Loucy (cell line): ENCODE measurements around the gene FRRS1.

ENCODE experiments used
- H2AFZ ChIP-seq: fragments of 200-600 bp; sonication (generic); 2 replicates; pipeline ENCODE4 v1.6.0; 2016; ENCODE audit warnings: antibody characterized with exemption, mild to moderate bottlenecking, low read length, moderate library complexity
- H3F3A ChIP-seq: fragments of 200-600 bp; 2 replicates; pipeline ENCODE4 v1.6.0; 2016; ENCODE audit warnings: antibody characterized with exemption, low read depth, mild to moderate bottlenecking
- H3K27me3 ChIP-seq: fragments of 200-600 bp; sonication (generic); 2 replicates; pipeline ENCODE4 v1.6.1; 2014; ENCODE audit warnings: low read length, mild to moderate bottlenecking; ENCODE audit not compliant: insufficient read depth, poor library complexity, severe bottlenecking
- H3K36me3 ChIP-seq: fragments of 200-600 bp; sonication (generic); 2 replicates; pipeline ENCODE4 v1.6.1; 2016; ENCODE audit warnings: low read length; ENCODE audit not compliant: insufficient read depth
- H3K4me1 ChIP-seq: fragments of 200-600 bp; sonication (generic); 2 replicates; pipeline ENCODE4 v1.5.1; 2014; ENCODE audit warnings: low read length, mild to moderate bottlenecking; ENCODE audit not compliant: insufficient read depth, poor library complexity, severe bottlenecking
- H3K4me2 ChIP-seq: fragments of 200-600 bp; sonication (generic); 2 replicates; pipeline ENCODE4 v1.6.0; 2014; ENCODE audit warnings: antibody characterized with exemption, low read length, low read depth, mild to moderate bottlenecking; ENCODE audit not compliant: poor library complexity, severe bottlenecking
- H3K4me3 ChIP-seq: fragments of 200-600 bp; sonication (generic); 2 replicates; pipeline ENCODE4 v1.5.1; 2014; ENCODE audit warnings: low read length, mild to moderate bottlenecking, mixed read lengths; ENCODE audit not compliant: poor library complexity, severe bottlenecking
- H3K79me2 ChIP-seq: fragments of 200-600 bp; sonication (generic); 2 replicates; pipeline ENCODE4 v1.6.1; 2014; ENCODE audit warnings: low read length; ENCODE audit not compliant: insufficient read depth
- H3K9ac ChIP-seq: fragments of 200-600 bp; sonication (generic); 2 replicates; pipeline ENCODE4 v1.6.0; 2014; ENCODE audit warnings: mild to moderate bottlenecking, low read depth, low read length, moderate library complexity; ENCODE audit not compliant: poor library complexity, severe bottlenecking
- H3K9me2 ChIP-seq: fragments of 200-600 bp; sonication (generic); replicated peaks from 2 replicates; pipeline ENCODE4 v1.6.1; 2016; ENCODE audit warnings: low read depth, low read length, mixed read lengths
- H3K9me3 ChIP-seq: fragments of 200-600 bp; sonication (generic); 2 replicates; pipeline ENCODE4 v1.6.1; 2014; ENCODE audit warnings: mild to moderate bottlenecking, antibody characterized with exemption, low read length, low read depth; ENCODE audit not compliant: insufficient read depth
- H4K20me1 ChIP-seq: fragments of 200-600 bp; sonication (generic); 2 replicates; pipeline ENCODE4 v1.6.0; 2014; ENCODE audit warnings: antibody characterized with exemption, low read length, mild to moderate bottlenecking; ENCODE audit not compliant: insufficient read depth, poor library complexity, severe bottlenecking
- EZH2phosphoT487 ChIP-seq: fragments of 200-600 bp; IDR thresholded peaks from 2 replicates; pipeline ENCODE4 v1.6.1; 2018; ENCODE audit warnings: antibody characterized with exemption, mild to moderate bottlenecking, moderate library complexity, borderline replicate concordance
- TF ChIP-seq, protein P1 (sequence below): fragments of 200-600 bp; sonication (generic); conservative IDR thresholded peaks from 2 replicates; pipeline ENCODE4 v1.5.1; 2014; ENCODE audit warnings: mild to moderate bottlenecking, antibody characterized with exemption, low read length

FRRS1 gene

DNA sequence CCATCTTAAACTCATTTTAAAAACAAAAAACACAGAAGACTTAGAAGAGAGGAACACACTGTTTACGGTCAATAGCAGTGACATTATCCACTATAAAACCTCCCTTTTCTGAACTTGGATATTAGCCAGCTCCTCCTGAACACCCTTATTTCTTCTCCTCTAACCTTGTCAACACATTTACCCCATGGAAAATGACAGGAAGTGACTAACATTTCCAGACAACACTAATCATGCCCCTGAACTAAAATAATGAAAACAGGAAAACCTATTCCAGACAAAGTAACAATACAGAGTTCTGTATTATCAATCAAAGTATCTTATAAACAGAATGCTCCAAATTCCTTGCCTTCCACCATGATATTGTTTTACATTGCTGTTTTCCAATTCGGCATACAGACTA is 75.3 kb downstream of the FRRS1 start:
- Histone ChIP-seq H2AFZ (no peak overlapping the region), H3K9ac (no peak overlapping the region), H3K79me2 (no peaks in the 10 kb centered on the region), H3K9me2 (no peaks in the 10 kb centered on the region), H3K36me3 (no peaks in the 10 kb centered on the region), H3F3A (no peaks in the 10 kb centered on the region), H3K4me3 (no peak overlapping the region), H3K9me3 (no peaks in the 10 kb centered on the region), H3K27me3 (no peaks in the 10 kb centered on the region), H4K20me1 (no peaks in the 10 kb centered on the region), H3K4me1 (no peaks in the 10 kb centered on the region), H3K4me2 (no peak overlapping the region)
- no peak for TF ChIP-seq EZH2phosphoT487
- TF ChIP-seq, protein P1, sequence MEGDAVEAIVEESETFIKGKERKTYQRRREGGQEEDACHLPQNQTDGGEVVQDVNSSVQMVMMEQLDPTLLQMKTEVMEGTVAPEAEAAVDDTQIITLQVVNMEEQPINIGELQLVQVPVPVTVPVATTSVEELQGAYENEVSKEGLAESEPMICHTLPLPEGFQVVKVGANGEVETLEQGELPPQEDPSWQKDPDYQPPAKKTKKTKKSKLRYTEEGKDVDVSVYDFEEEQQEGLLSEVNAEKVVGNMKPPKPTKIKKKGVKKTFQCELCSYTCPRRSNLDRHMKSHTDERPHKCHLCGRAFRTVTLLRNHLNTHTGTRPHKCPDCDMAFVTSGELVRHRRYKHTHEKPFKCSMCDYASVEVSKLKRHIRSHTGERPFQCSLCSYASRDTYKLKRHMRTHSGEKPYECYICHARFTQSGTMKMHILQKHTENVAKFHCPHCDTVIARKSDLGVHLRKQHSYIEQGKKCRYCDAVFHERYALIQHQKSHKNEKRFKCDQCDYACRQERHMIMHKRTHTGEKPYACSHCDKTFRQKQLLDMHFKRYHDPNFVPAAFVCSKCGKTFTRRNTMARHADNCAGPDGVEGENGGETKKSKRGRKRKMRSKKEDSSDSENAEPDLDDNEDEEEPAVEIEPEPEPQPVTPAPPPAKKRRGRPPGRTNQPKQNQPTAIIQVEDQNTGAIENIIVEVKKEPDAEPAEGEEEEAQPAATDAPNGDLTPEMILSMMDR: no peak

DNA sequence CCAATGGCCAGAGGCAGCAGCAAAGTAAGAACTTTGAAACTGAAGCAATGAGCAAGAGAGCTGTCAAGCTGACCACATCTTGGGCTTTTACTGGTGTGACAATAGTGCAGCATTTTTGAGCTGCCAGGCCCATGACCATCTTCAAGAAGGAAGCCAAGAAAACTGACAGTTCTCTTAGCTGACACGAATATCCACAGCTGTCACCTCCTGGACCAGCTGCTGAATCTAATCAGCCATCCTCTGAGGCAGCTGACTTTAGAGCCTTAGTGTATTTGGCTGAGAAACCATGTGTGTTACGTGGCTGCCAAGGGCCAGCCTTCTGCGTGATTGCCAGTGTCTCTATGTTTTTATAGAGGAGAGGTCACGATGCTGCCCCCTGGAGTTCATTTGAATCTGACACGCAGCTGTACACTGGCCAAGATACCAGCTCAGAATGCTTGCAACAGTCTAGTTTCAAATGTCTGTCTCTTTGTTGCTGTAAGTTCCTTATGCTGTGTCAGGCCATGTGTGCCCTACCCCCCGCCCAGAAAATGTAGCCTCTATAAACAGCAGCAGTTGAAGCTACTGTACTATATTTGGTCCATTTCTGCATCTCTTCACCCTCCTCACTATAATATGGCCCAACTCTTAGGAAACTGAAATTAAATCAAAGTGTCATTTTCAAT is 80.8 kb downstream of the FRRS1 start:
- Histone ChIP-seq H3K4me3 (no peak overlapping the region), H3K4me2 (no peak overlapping the region), H3K9me3 (no peaks in the 10 kb centered on the region), H4K20me1 (no peaks in the 10 kb centered on the region), H3K4me1 (no peaks in the 10 kb centered on the region), H3K9ac (no peak overlapping the region), H3K9me2 (no peaks in the 10 kb centered on the region), H3K27me3 (no peaks in the 10 kb centered on the region), H3K79me2 (no peaks in the 10 kb centered on the region), H2AFZ (peak overlapping the region; percentile 83), H3F3A (no peaks in the 10 kb centered on the region), H3K36me3 (no peaks in the 10 kb centered on the region)
- TF ChIP-seq, protein P1: peak; percentile 80
- no peak for TF ChIP-seq EZH2phosphoT487

DNA sequence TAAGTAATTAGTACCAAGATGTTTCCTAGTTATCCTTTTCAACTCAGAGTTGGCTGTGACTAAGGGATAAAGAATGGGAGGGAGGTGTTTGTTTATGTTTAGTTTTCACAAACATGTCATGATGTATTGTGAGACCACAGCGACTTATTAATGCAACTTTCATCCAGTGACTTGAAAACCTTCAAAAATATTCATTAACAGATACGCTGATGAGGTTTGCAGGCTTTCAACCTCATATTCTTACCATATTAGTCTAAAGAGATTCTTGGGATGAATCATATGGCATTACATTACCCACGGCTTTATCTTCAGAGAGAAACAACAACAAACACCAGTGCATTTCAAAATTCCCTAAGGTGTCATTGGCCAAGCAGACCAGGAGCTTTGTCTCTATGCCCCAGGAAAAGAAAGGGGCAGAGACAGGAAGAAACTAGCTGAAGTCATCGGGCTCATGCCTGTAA is 84.1 kb downstream of the FRRS1 start:
- H3K9me2 ChIP-seq: no peaks in the 10 kb centered on the region
- H3F3A ChIP-seq: no peaks in the 10 kb centered on the region
- no peaks in the 10 kb centered on the region for H3K27me3 ChIP-seq
- no peak overlapping the region for H3K4me2 ChIP-seq
- no peak overlapping the region for H3K4me3 ChIP-seq
- no peaks in the 10 kb centered on the region for H3K79me2 ChIP-seq
- H4K20me1 ChIP-seq: no peaks in the 10 kb centered on the region
- no peaks in the 10 kb centered on the region for H3K36me3 ChIP-seq
- H3K4me1 ChIP-seq: no peaks in the 10 kb centered on the region
- H3K9ac ChIP-seq: no peak overlapping the region
- no peak overlapping the region for H2AFZ ChIP-seq
- no peaks in the 10 kb centered on the region for H3K9me3 ChIP-seq
- no peak for TF ChIP-seq EZH2phosphoT487
- TF ChIP-seq, protein P1: no peak
